K562 (cell line): ENCODE measurements around the gene ALDOB. TPM values are rescaled to one million over a fixed set of nuclear protein-coding genes. Genes with fewer than 3 reads are reported as not detected.
A peak's percentile ranks its signal among the peaks of the same experiment; 100 is the strongest.

Experiments
- ATAC-seq: fragments of 200-7000 bp; cut with Tn5 transposase; 3 replicates; pipeline ENCODE4 v1.9.1; 2020; ENCODE audit warnings: moderate library complexity
- BruUV-seq: library from RNA; stranded (reverse); fragments of 400-500 nt; replicated peaks from 2 replicates; lab custom pipeline; 2021; lab: Mats Ljungman, UMichigan
- CTCF ChIA-PET: fragments of 300-600 bp; formaldehyde crosslinking; extraction: SDS; loops from one replicate; lab custom pipeline; 2021; ENCODE audit warnings: low intra/inter-chr PET ratio; lab: Yijun Ruan, JAX
- POLR2A ChIA-PET: fragments of 300-600, 350-650 bp; sonication (Branson Sonifier 250); formaldehyde crosslinking; extraction: SDS; loops from one replicate; lab custom pipeline; 2021; ENCODE audit warnings: antibody characterized with exemption, inconsistent platforms; lab: Yijun Ruan, JAX
- DNase-seq, 4 experiments: peaks; one replicate each; pipeline versions ENCODE4 v3.0.0 to v3.0.0-alpha.2; 2011 to 2018; ENCODE audit warnings: low spot score in 3 of 4, mixed read lengths in 3 of 4; ENCODE audit errors: extremely low read depth in 1 of 4
- FAIRE-seq: peaks from 2 replicates; lab custom pipeline; 2011; peaks lifted over from hg19 to GRCh38; lab: Jason Lieb, UNC
- H2AFZ ChIP-seq: 2 replicates; pipeline ENCODE4 v1.6.0; 2011; ENCODE audit warnings: low read depth, low read length, control low read depth, inconsistent platforms
- H3K27ac ChIP-seq: fragments of 200-600 bp; 3 replicates; pipeline ENCODE4 v1.8.0; 2011; ENCODE audit warnings: low read depth, mild to moderate bottlenecking, control low read depth, inconsistent platforms, low read length, moderate library complexity, mixed read lengths; ENCODE audit errors: extremely low read depth
- H3K27me3 ChIP-seq, 2 experiments: fragments of 300-600 bp in 1 of 2; 2 replicates in 1 of 2; 3 replicates in 1 of 2; pipeline versions ENCODE4 v1.6.0 to v1.8.0; 2011; ENCODE audit warnings: inconsistent platforms in 2 of 2, low read length in 2 of 2, mild to moderate bottlenecking in 1 of 2, mixed read lengths in 1 of 2, moderate library complexity in 1 of 2; ENCODE audit not compliant: control insufficient read depth in 2 of 2, insufficient read depth in 2 of 2
- H3K36me3 ChIP-seq: fragments of 300-600 bp; 3 replicates; pipeline ENCODE4 v1.8.0; 2011; ENCODE audit warnings: mild to moderate bottlenecking, low read length, inconsistent platforms; ENCODE audit not compliant: control insufficient read depth, insufficient read depth
- H3K4me1 ChIP-seq, 2 experiments: fragments of 200-600 bp in 1 of 2; replicated peaks in 1 of 2; 2 replicates in 1 of 2; 3 replicates in 1 of 2; pipeline versions ENCODE4 v1.5.1 to v1.8.0; 2011; ENCODE audit warnings: inconsistent platforms in 2 of 2, low read length in 2 of 2, mild to moderate bottlenecking in 1 of 2, mixed read lengths in 1 of 2, moderate library complexity in 1 of 2; ENCODE audit not compliant: control insufficient read depth in 2 of 2, insufficient read depth in 2 of 2
- H3K4me2 ChIP-seq: 2 replicates; pipeline ENCODE4 v1.6.1; 2011; ENCODE audit warnings: low read length, control low read depth, inconsistent platforms, mixed read lengths; ENCODE audit not compliant: insufficient read depth
- H3K4me3 ChIP-seq: fragments of 200-600 bp; sonication (generic), shearing (Covaris generic); 2 replicates; pipeline ENCODE4 v1.5.1; 2016; ENCODE audit warnings: control low read depth, inconsistent platforms
- H3K79me2 ChIP-seq: fragments of 200-600 bp; 3 replicates; pipeline ENCODE4 v1.8.0; 2011; ENCODE audit warnings: low read length, inconsistent platforms; ENCODE audit not compliant: control insufficient read depth, insufficient read depth
- H3K9ac ChIP-seq, 2 experiments: 2 replicates each; pipeline versions ENCODE4 v1.6.0 to v1.6.1; 2011; ENCODE audit warnings: low read depth in 2 of 2, low read length in 2 of 2, control low read depth in 1 of 2, inconsistent platforms in 1 of 2, mild to moderate bottlenecking in 1 of 2, mixed read lengths in 1 of 2; ENCODE audit not compliant: insufficient read depth in 1 of 2
- H3K9me1 ChIP-seq: one replicate; pipeline ENCODE4 v1.6.0; 2011; ENCODE audit warnings: inconsistent platforms, mild to moderate bottlenecking, low read length, moderate library complexity; ENCODE audit not compliant: control insufficient read depth, insufficient read depth
- H3K9me3 ChIP-seq: replicated peaks from 2 replicates; pipeline ENCODE4 v1.5.1; 2011; ENCODE audit warnings: low read depth, low read length, inconsistent platforms; ENCODE audit not compliant: control insufficient read depth, insufficient read depth
- H4K20me1 ChIP-seq: replicated peaks from 2 replicates; pipeline ENCODE4 v1.6.1; 2011; ENCODE audit warnings: low read length, inconsistent platforms, mixed read lengths; ENCODE audit not compliant: control insufficient read depth, insufficient read depth
- BCLAF1 ChIP-seq, 2 experiments: fragments of 450-650 bp in 1 of 2; IDR thresholded peaks; 2 replicates each; pipeline ENCODE4 v1.6.1; 2011 to 2017; ENCODE audit warnings: low read depth in 2 of 2, antibody characterized with exemption in 1 of 2, borderline replicate concordance in 1 of 2, low read length in 1 of 2, mild to moderate bottlenecking in 1 of 2, mixed read lengths in 1 of 2; ENCODE audit not compliant: control insufficient read depth in 1 of 2
- C11orf30 ChIP-seq: fragments of 450-650 bp; IDR thresholded peaks from 2 replicates; pipeline ENCODE4 v1.6.1; 2016; ENCODE audit warnings: low read depth, mild to moderate bottlenecking
- CCAR2 ChIP-seq: fragments of 200-400 bp; formaldehyde crosslinking; IDR thresholded peaks from 2 replicates; pipeline ENCODE4 v1.6.1; 2017; ENCODE audit warnings: mild to moderate bottlenecking, low read depth, low read length
- DLX4 ChIP-seq: fragments of 250-450 bp; sonication (Bioruptor Pico); IDR thresholded peaks from 2 replicates; pipeline ENCODE4 v1.6.1; 2021; ENCODE audit warnings: mild to moderate bottlenecking
- ELF4 ChIP-seq: fragments of 450-650 bp; formaldehyde crosslinking; IDR thresholded peaks from 2 replicates; pipeline ENCODE4 v1.4.0; 2022; ENCODE audit warnings: missing genetic modification characterization
- FOXA3 ChIP-seq, 2 experiments: fragments of 450-650 bp in 1 of 2; sonication (generic) in 1 of 2; formaldehyde crosslinking; IDR thresholded peaks in 1 of 2; conservative IDR thresholded peaks in 1 of 2; 2 replicates each; pipeline versions ENCODE4 v1.4.0 to v1.8.0; 2020 to 2022; ENCODE audit warnings: mild to moderate bottlenecking in 2 of 2, missing genetic modification reagents in 1 of 2
- MTF1 ChIP-seq: fragments of 250-450 bp; sonication (Bioruptor Pico); IDR thresholded peaks from 2 replicates; pipeline ENCODE4 v1.9.0; 2021; ENCODE audit warnings: moderate library complexity, mild to moderate bottlenecking, inconsistent platforms, borderline replicate concordance
- MYC ChIP-seq, 2 experiments: fragments of 250-450 bp in 1 of 2; sonication (Bioruptor Pico) in 1 of 2; IDR thresholded peaks; 2 replicates each; pipeline versions ENCODE4 v1.5.1 to v1.6.1; 2012 to 2021; ENCODE audit warnings: low read depth in 2 of 2, borderline replicate concordance in 1 of 2, improper control_type of control experiment in 1 of 2, low read length in 1 of 2, mild to moderate bottlenecking in 1 of 2, moderate library complexity in 1 of 2
- PPARD ChIP-seq: fragments of 250-450 bp; sonication (Bioruptor Pico); IDR thresholded peaks from 2 replicates; pipeline ENCODE4 v1.8.0; 2022; ENCODE audit warnings: inconsistent platforms, mild to moderate bottlenecking, moderate library complexity
- SOX6 ChIP-seq: fragments of 450-650 bp; IDR thresholded peaks from 2 replicates; pipeline ENCODE4 v1.6.1; 2014; ENCODE audit warnings: mild to moderate bottlenecking
- TBP ChIP-seq: optimal IDR thresholded peaks from 2 replicates; pipeline ENCODE3; 2011; ENCODE audit warnings: low read depth, low read length, improper control_type of control experiment
- TOE1 ChIP-seq, 2 experiments: fragments of 450-650 bp in 1 of 2; sonication (generic) in 1 of 2; formaldehyde crosslinking in 1 of 2; IDR thresholded peaks; 2 replicates each; pipeline versions ENCODE4 v1.7.1 to v1.8.0; 2016 to 2022; ENCODE audit warnings: borderline replicate concordance in 2 of 2, mild to moderate bottlenecking in 2 of 2, antibody characterized with exemption in 1 of 2, inconsistent platforms in 1 of 2, low read depth in 1 of 2, missing genetic modification reagents in 1 of 2, moderate library complexity in 1 of 2
- TSC22D4 ChIP-seq: fragments of 450-650 bp; IDR thresholded peaks from 2 replicates; pipeline ENCODE4 v1.6.1; 2016; ENCODE audit warnings: missing genetic modification characterization, missing biosample characterization, control low read depth
- XRCC3 ChIP-seq: fragments of 450-650 bp; IDR thresholded peaks from 2 replicates; pipeline ENCODE4 v1.6.1; 2017; ENCODE audit warnings: mild to moderate bottlenecking, moderate library complexity
- ZSCAN29 ChIP-seq: fragments of 450-650 bp; IDR thresholded peaks from 2 replicates; pipeline ENCODE4 v1.6.1; 2017
- WGBS: fragments of 100-300 bp; shearing (Covaris generic); methylation state at CpG from one replicate; pipeline ENCODE4 v1.1.6; 2016; ENCODE audit warnings: low coverage, mixed read lengths; ENCODE audit not compliant: insufficient coverage; ENCODE audit errors: missing lambda C conversion rate; 5-methylcytosine and 5-hydroxymethylcytosine counted together
- in situ Hi-C: fragments of 300-500 bp; cut with MboI; formaldehyde crosslinking; loops from 4 replicates; pipeline ENCODE4 v1.15.0; 2018; ENCODE audit warnings: inconsistent platforms, mixed read lengths
- intact Hi-C: fragments of 100-400 bp; cut with micrococcal nuclease; formaldehyde crosslinking; loops from 2 replicates; pipeline ENCODE4 v1.14.2; 2022
- polyA plus RNA-seq, 8 experiments: library from polyadenylated mRNA; depleted of rRNA in 4 of 8; stranded (reverse) in 5 of 8; unstranded in 3 of 8; fragments of >200 nt; fragmentation: Nextera tagmentation in 2 of 8; fragmentation: Illumina TruSeq in 1 of 8; extraction: Ambion mirVana in 2 of 8; extraction: Trizol in 1 of 8; gene quantifications; 2 replicates each; pipeline versions ENCODE4 v1.2.1 to v1.2.3, GENCODE V29; 2011 to 2014; ENCODE audit warnings: inconsistent platforms in 1 of 8, missing spikeins in 1 of 8
- total RNA-seq, 7 experiments: library from RNA; depleted of rRNA in 6 of 7; stranded (reverse); fragments of >200 nt in 6 of 7; fragmentation: Illumina TruSeq in 2 of 7; extraction: Trizol in 2 of 7; gene quantifications; 2 replicates each; pipeline versions ENCODE4 v1.2.1 to v1.2.3, GENCODE V29; 2011 to 2021; ENCODE audit warnings: low replicate concordance in 1 of 7

ALDOB gene
- total and polyA plus RNA-seq, 9 of the 15 experiments (the other 6 are each of a cell fraction or from before 2014, with no cell fraction given) = 0.80 TPM; not detected in 8

GRCh38 chr9:101372327-101373118, 63.1 kb downstream of the ALDOB start:
- Histone ChIP-seq H2AFZ (peak overlapping the region; percentile 50), H3K9me3 (no peaks in the 10 kb centered on the region), H3K36me3 (no peaks in the 10 kb centered on the region), H3K9ac (no peak overlapping the region; a peak in 1 of 4 replicates), H3K79me2 (no peaks in the 10 kb centered on the region), H4K20me1 (no peaks in the 10 kb centered on the region), H3K27ac (peak overlapping the region; percentile 26; the same call in 2 of the 3 replicates), H3K4me3 (no peak overlapping the region), H3K27me3 (no peaks in the 10 kb centered on the region), H3K9me1 (no peaks in the 10 kb centered on the region), H3K4me1 (peaks cover 6 to 21% of the 10 kb centered on the region in 2 experiments; a peak in 4 of 5 replicates), H3K4me2 (no peak overlapping the region)
- ChIA-PET POLR2A (interaction anchor here (0.5 to 1.7 kb wide), 6 partner anchors 9 to 114 kb away, joined by 3 to 5 read pairs (median 4); partner anchors contain the start of genes MRPL50 and ZNF189), CTCF (no interaction called here)
- peak in 2 of 4 experiments; percentile 24 to 52 for DNase-seq
- whole genome bisulfite sequencing = 4% methylated on average over 2 of the region's 2 CpGs
- BruUV-seq = no TSS peak
- FAIRE-seq = peak; percentile 78
- intact Hi-C loops = no loop called here
- in situ Hi-C loops = no loop called here
- ATAC-seq = peak; percentile 21; the same call in 1 of the 3 replicates
- no peak for TF ChIP-seq CCAR2
- TF ChIP-seq SOX6 = no peak
- TF ChIP-seq FOXA3 (CRISPR knock-in tag; conservative IDR thresholded peaks at IDR 0.05 in 1 of 2, IDR thresholded peaks at IDR 0.05 in 1 of 2) = no peak
- no peak for TF ChIP-seq ZSCAN29
- TF ChIP-seq BCLAF1 (IDR thresholded peaks at IDR 0.05; ENCODE audit: borderline replicate concordance in 1 of 2, control insufficient read depth in 1 of 2, low read depth in 2 of 2, low read length in 1 of 2) = no peak
- TF ChIP-seq C11orf30 = no peak
- TF ChIP-seq TOE1 (IDR thresholded peaks at IDR 0.05; ENCODE audit: borderline replicate concordance) = no peak
- no peak for TF ChIP-seq TOE1 (CRISPR knock-in tag; IDR thresholded peaks at IDR 0.05; ENCODE audit: borderline replicate concordance, low read depth)
- peak; percentile 55; the same call in 1 of the 2 replicates for TF ChIP-seq MYC (IDR thresholded peaks at IDR 0.05; ENCODE audit: low read depth, low read length)
- no peak for TF ChIP-seq MYC (CRISPR knock-in tag; IDR thresholded peaks at IDR 0.05; ENCODE audit: borderline replicate concordance, low read depth)
- no peak for TF ChIP-seq TSC22D4 (tag)
- no peak for TF ChIP-seq XRCC3
- no peak for TF ChIP-seq PPARD (CRISPR knock-in tag)
- TF ChIP-seq TBP = peak; percentile 60
- no peak for TF ChIP-seq DLX4 (CRISPR knock-in tag)
- TF ChIP-seq MTF1 = no peak
- no peak for TF ChIP-seq ELF4 (CRISPR knock-in tag)
